Nephron progenitor cell (in vitro differentiated cells): ENCODE results near the gene A2M.

ENCODE experiments used
- DNase-seq: peaks from one replicate; pipeline ENCODE4 v3.0.0; 2021
- H3K27ac Mint-ChIP-seq: 2 replicates; pipeline ENCODE4 v1.8.0; 2021; ENCODE audit warnings: mild to moderate bottlenecking, moderate library complexity, mixed read lengths
- H3K27me3 Mint-ChIP-seq: 2 replicates; pipeline ENCODE4 v1.8.0; 2021; ENCODE audit warnings: mild to moderate bottlenecking, low read depth, mixed read lengths; ENCODE audit not compliant: poor library complexity
- H3K36me3 Mint-ChIP-seq: 2 replicates; pipeline ENCODE4 v1.8.0; 2021; ENCODE audit warnings: low read depth, mixed read lengths
- H3K4me1 Mint-ChIP-seq: 2 replicates; pipeline ENCODE4 v1.8.0; 2021; ENCODE audit warnings: mixed read lengths
- H3K4me3 Mint-ChIP-seq: 2 replicates; pipeline ENCODE4 v1.8.0; 2021; ENCODE audit warnings: mild to moderate bottlenecking, moderate library complexity, mixed read lengths
- H3K9me3 Mint-ChIP-seq: 2 replicates; pipeline ENCODE4 v1.8.0; 2021; ENCODE audit warnings: mild to moderate bottlenecking, moderate library complexity, mixed read lengths
- TF ChIP-seq, protein P1 (sequence below): fragments of 200-600 bp; sonication (generic); IDR thresholded peaks from 2 replicates; pipeline ENCODE4 v1.5.0; 2021; ENCODE audit warnings: antibody characterized with exemption

A2M gene

DNA sequence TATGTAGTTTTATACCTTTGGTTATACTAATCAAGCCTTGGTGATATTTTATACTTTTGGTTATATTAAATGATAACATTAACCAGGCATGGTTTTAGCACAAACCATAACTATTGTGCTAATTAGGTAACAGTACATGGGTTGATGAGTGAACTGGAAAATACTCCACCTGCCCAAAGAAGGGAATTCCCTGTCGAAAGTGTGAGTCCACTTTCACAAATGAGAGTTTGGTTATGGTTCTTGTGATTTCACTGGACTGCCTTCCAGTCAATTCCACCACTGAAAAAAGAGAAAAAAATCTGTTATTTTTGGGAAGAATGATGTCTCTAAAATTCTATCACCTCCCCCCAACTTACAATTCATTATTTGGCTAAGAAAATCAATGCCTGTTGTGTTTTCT lies 9.7 kb downstream of the A2M start:
- H3K4me1 Mint-ChIP-seq = no peaks in the 10 kb centered on the region
- no peaks in the 10 kb centered on the region for H3K36me3 Mint-ChIP-seq
- no peak overlapping the region for H3K4me3 Mint-ChIP-seq
- no peak overlapping the region for H3K27ac Mint-ChIP-seq
- TF ChIP-seq, protein P1, sequence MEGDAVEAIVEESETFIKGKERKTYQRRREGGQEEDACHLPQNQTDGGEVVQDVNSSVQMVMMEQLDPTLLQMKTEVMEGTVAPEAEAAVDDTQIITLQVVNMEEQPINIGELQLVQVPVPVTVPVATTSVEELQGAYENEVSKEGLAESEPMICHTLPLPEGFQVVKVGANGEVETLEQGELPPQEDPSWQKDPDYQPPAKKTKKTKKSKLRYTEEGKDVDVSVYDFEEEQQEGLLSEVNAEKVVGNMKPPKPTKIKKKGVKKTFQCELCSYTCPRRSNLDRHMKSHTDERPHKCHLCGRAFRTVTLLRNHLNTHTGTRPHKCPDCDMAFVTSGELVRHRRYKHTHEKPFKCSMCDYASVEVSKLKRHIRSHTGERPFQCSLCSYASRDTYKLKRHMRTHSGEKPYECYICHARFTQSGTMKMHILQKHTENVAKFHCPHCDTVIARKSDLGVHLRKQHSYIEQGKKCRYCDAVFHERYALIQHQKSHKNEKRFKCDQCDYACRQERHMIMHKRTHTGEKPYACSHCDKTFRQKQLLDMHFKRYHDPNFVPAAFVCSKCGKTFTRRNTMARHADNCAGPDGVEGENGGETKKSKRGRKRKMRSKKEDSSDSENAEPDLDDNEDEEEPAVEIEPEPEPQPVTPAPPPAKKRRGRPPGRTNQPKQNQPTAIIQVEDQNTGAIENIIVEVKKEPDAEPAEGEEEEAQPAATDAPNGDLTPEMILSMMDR = no peak
- H3K27me3 Mint-ChIP-seq = peaks cover 2% of the 10 kb centered on the region
- H3K9me3 Mint-ChIP-seq = no peaks in the 10 kb centered on the region
- DNase-seq = no peak

DNA sequence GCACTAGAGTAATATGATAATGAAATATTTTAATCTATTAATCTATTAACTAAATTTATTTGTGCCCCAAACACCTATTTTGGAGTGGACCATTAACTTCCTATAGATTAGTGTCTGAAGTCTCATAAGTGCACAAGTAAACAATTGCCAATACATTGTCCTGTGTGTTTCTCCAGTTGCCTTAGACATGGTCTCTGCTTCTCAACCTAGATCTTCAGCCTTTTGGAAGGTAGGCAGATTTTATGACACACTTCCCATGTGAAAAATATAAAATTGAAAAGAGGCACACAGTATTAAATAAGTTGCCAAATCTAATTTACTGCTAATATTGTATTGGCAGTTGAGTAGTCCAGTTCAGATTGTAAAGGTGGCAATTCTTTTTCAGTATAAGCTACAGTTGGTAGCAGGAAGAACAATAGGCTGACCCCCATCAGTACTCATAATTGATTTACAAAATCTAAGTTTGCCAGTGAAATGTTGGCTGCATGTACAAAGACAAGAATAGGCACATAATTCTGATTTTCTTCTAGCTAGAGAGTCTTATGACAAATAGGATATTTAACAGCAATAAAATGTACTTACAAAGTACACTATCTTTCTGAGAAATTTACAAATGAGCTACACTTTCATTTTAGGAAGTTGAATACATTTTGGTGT lies 10.8 kb downstream of the A2M start:
- TF ChIP-seq, protein P1 = no peak
- H3K4me1 Mint-ChIP-seq = no peaks in the 10 kb centered on the region
- H3K36me3 Mint-ChIP-seq = no peaks in the 10 kb centered on the region
- no peak overlapping the region for H3K4me3 Mint-ChIP-seq
- H3K27ac Mint-ChIP-seq = no peak overlapping the region
- DNase-seq = no peak
- no peaks in the 10 kb centered on the region for H3K9me3 Mint-ChIP-seq
- peaks cover 2% of the 10 kb centered on the region for H3K27me3 Mint-ChIP-seq

DNA sequence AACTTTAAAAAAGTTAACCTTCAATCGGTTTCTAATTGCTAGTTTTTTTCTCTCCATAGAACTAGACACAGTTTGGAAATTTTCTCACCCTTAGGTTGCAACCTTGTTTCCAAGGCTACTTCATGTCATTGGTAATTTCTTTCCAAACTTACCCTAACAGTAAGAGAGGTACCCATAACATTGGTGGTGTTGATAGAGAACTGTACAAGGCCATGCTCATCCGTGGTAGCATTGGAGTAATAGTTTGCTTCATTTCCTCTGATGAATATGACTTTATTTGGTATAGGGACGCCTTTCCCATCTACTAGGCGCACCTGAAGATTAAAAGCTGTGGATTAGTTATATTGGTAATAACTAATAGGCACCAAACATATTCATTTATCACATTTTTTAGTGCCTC lies 11.6 kb downstream of the A2M start:
- H3K27ac Mint-ChIP-seq = no peak overlapping the region

DNA sequence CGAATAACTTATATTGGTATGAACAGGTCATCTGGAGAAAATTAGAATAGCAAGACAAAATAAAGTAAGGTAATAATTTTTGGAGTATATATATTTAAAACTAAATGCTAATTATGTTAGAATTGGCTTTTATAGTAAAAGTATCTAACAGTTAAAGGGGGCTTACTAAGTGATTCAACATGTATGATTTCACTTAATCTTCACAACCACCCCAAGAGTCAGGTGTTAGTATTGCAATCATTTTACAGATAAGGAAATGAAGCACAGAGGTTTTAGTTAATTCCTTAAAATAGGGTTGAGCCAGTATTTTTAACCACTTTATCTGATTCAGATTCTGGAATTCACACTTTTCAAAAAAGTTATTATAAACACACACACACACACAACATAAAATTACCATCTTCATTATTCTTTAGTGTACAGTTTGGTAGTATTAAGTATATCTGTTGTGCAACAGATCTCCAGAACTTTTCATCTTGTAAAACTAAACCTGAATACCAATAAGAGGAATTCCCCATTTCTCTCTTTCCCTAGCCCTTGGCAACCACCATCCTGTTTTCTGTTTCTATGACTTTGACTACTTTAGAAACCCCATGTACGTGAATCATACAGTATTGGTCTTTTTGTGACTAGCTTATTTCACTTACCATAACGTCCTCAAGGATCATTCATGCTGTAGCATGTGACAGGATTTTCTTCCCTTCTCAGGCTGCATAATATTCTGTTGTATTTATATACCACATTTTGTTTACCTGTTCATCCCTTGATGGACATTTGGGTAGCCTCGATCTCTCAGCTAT lies 12.5 kb downstream of the A2M start:
- Mint-ChIP-seq H3K9me3 (no peaks in the 10 kb centered on the region), H3K4me3 (no peak overlapping the region), H3K36me3 (no peaks in the 10 kb centered on the region), H3K4me1 (no peaks in the 10 kb centered on the region), H3K27ac (no peak overlapping the region), H3K27me3 (peaks cover 1% of the 10 kb centered on the region)
- DNase-seq = no peak
- TF ChIP-seq, protein P1 = no peak

More for the DNA sequence above, 11.6 kb downstream of the A2M start:
- H3K9me3 Mint-ChIP-seq = no peaks in the 10 kb centered on the region
- H3K4me1 Mint-ChIP-seq = no peaks in the 10 kb centered on the region
- TF ChIP-seq, protein P1 = no peak
- no peak for DNase-seq
- H3K27me3 Mint-ChIP-seq = peaks cover 2% of the 10 kb centered on the region
- H3K36me3 Mint-ChIP-seq = no peaks in the 10 kb centered on the region
- H3K4me3 Mint-ChIP-seq = no peak overlapping the region

DNA sequence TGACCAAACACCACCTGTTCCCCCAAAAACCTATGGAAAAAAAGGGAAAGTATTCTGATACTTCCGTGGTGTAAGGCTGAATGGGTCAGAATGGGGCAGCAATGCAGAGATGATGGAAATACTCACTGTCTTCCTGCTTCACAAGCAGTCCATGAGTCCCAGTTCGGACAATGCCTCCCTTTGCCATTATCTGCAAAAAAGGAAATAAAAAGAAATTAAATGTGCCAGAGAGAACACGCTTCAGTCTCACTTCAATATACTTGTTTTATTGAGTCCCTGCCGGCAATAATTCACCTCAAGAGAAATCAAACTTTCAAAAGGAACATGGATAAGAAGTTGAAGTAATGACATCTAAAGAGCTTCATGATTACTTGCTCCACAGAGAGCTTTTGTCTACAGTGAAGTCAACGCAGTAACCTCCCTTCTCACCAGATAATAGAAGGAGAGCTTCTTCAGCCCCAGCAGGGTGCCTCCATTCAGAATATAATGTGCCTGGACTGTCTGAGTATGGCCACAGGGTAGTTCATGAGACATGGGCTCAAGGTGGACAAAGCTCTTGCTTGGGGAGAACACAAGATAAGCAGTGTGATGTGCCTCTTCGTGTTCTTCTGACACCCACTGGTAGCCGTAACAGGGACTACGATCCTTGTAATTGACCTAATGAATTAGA lies 14.6 kb downstream of the A2M start:
- Mint-ChIP-seq H3K4me1 (no peaks in the 10 kb centered on the region), H3K27ac (no peak overlapping the region), H3K27me3 (peaks cover 4% of the 10 kb centered on the region), H3K36me3 (no peaks in the 10 kb centered on the region), H3K4me3 (no peak overlapping the region), H3K9me3 (no peaks in the 10 kb centered on the region)
- TF ChIP-seq, protein P1 = no peak
- DNase-seq = no peak
